Measurements from ENCODE around the gene OXER1. TPM values are rescaled to one million over a fixed set of nuclear protein-coding genes. Genes with fewer than 3 reads are reported as not detected.

The OXER1 gene
- total and polyA plus RNA-seq, 2 of the 13 experiments (the other 11 are each of a cell fraction or from before 2014, with no cell fraction given): 8.0 to 9.0 TPM

GRCh38 chr2:42792583-42793333 is 28.8 kb upstream of the OXER1 start, which contains the start of gene HAAO (continued):
- TF ChIP-seq ZNF280D (CRISPR knock-in tag; IDR thresholded peaks at IDR 0.05): peak; percentile 93; the same call in 1 of the 2 replicates

- 4% methylated on average over 6 of the region's 18 CpGs for WGBS (ENCODE audit: low lambda C conversion rate)
- peak overlapping the region; percentile 99 for H3K9ac ChIP-seq (ENCODE audit: insufficient read depth, low read depth, low read length)
- POLR2A ChIA-PET: interaction anchor here (0.6 to 9.3 kb wide), 34 partner anchors 8 to 952 kb away, joined by 3 to 287 read pairs (median 4); partner anchors contain the start of genes KCNG3, PLEKHH2, THADA and ZFP36L2
- TSS peak; percentile 68 for BruUV-seq (replicated peaks)
- FAIRE-seq (no peak), DNase-seq (ENCODE audit: low spot score) (no peak), ATAC-seq (peak; percentile 76)
- H3K27ac ChIP-seq (ENCODE audit: extremely low read length, insufficient read depth, low read length): peak overlapping the region; percentile 95
- in situ Hi-C loops (cut with HindIII; ENCODE audit: extremely low pct_ligation_motif_present, low pct_unique_long_range_greater_than_20kb) (no loop called here), intact Hi-C loops (cut with micrococcal nuclease; ENCODE audit: unreplicated experiment) (no loop called here)
- H3K27me3 ChIP-seq (ENCODE audit: control insufficient read depth in 1 of 2, insufficient read depth in 2 of 2, low read length in 2 of 2): no peaks in the 10 kb centered on the region; a peak in 1 of 5 replicates
- no peaks in the 10 kb centered on the region for H4K20me1 ChIP-seq (ENCODE audit: insufficient read depth, low read length)
- H3K9me3 ChIP-seq (ENCODE audit: low read length): no peaks in the 10 kb centered on the region
- peaks cover 79% of the 10 kb centered on the region for H3K4me1 ChIP-seq (ENCODE audit: insufficient read depth, low read length)
- H2AFZ ChIP-seq (ENCODE audit: low read length): no peak overlapping the region
- peaks cover 50% of the 10 kb centered on the region for H3K79me2 ChIP-seq (ENCODE audit: insufficient read depth, low read length)
- CTCF ChIA-PET (ENCODE audit: low intra/inter-chr PET ratio, low total read pairs): no interaction called here
- H3K36me3 ChIP-seq (replicated peaks in 1 of 2; ENCODE audit: control insufficient read depth in 1 of 2, insufficient read depth in 2 of 2, low read length in 2 of 2): peaks cover 3% of the 10 kb centered on the region in 2 experiments; a peak in 1 of 5 replicates
- peak overlapping the region; percentile 98 to 99 (median 99) for H3K4me3 ChIP-seq (replicated peaks in 1 of 3; ENCODE audit: insufficient read depth in 1 of 3, low read depth in 2 of 3, low read length in 3 of 3)
- peak overlapping the region; percentile 97 for H3K4me2 ChIP-seq (ENCODE audit: low read depth, low read length)
- TF ChIP-seq ZKSCAN5 (CRISPR knock-in tag; IDR thresholded peaks at IDR 0.05) (0 out of 2 replicates have a peak, but pooled peaks have one; percentile 11), ZNF75D (CRISPR knock-in tag; IDR thresholded peaks at IDR 0.05; ENCODE audit: borderline replicate concordance) (peak; percentile 95; the same call in 1 of the 2 replicates), EEA1 (CRISPR knock-in tag; IDR thresholded peaks at IDR 0.05; ENCODE audit: borderline replicate concordance) (0 out of 2 replicates have a peak, but pooled peaks have one; percentile 38), ZNF674 (CRISPR knock-in tag; IDR thresholded peaks at IDR 0.05; ENCODE audit: low read depth) (no peak), ZFP36 (IDR thresholded peaks at IDR 0.05; ENCODE audit: borderline replicate concordance, low read depth, low read length, partially characterized antibody) (no peak), TRAFD1 (CRISPR knock-in tag; IDR thresholded peaks at IDR 0.05; ENCODE audit: borderline replicate concordance) (0 out of 2 replicates have a peak, but pooled peaks have one; percentile 28), LRRFIP1 (CRISPR knock-in tag; conservative IDR thresholded peaks at IDR 0.05) (0 out of 2 replicates have a peak, but pooled peaks have one; percentile 77), NFIC (IDR thresholded peaks at IDR 0.05; ENCODE audit: low read length) (no peak; the same call in 1 of the 2 replicates), GRHL1 (CRISPR knock-in tag; conservative IDR thresholded peaks at IDR 0.05) (no peak)
These were observed 28.2 kb upstream of the OXER1 start for GRCh38 chr2:42792087-42792582.
